NCI-H2227 (cell line): ENCODE measurements around the gene URB1.

ENCODE experiments used
- DNase-seq: peaks from one replicate; lab custom pipeline; 2025; ENCODE audit not compliant: unreplicated experiment; lab: John Stamatoyannopoulos, UW

Gene URB1

GRCh38 chr21:32348604-32349332 lies 44.0 kb downstream of the URB1 start:
- no peak for DNase-seq

- no peak for DNase-seq
These were observed 44.8 kb downstream of the URB1 start for GRCh38 chr21:32347977-32348376.

- DNase-seq, result no peak
These were observed 45.5 kb downstream of the URB1 start for GRCh38 chr21:32347351-32347750.

GRCh38 chr21:32346951-32347350 lies 45.9 kb downstream of the URB1 start:
- no peak for DNase-seq

GRCh38 chr21:32340863-32341848 lies 51.7 kb downstream of the URB1 start:
- DNase-seq, result no peak

- DNase-seq, result no peak
These were observed 54.4 kb downstream of the URB1 start for GRCh38 chr21:32338209-32338921.

GRCh38 chr21:32337206-32337605 lies 55.6 kb downstream of the URB1 start:
- DNase-seq, result no peak

GRCh38 chr21:32336711-32337110 lies 56.1 kb downstream of the URB1 start:
- DNase-seq, result no peak

GRCh38 chr21:32335601-32336575 lies 56.9 kb downstream of the URB1 start:
- DNase-seq, result no peak

GRCh38 chr21:32334980-32335531 lies 57.8 kb downstream of the URB1 start:
- no peak for DNase-seq

- DNase-seq, result no peak
These were observed 58.7 kb downstream of the URB1 start for GRCh38 chr21:32333953-32334673.

GRCh38 chr21:32332463-32332951 lies 60.3 kb downstream of the URB1 start:
- no peak for DNase-seq

- no peak for DNase-seq
These were observed 61.1 kb downstream of the URB1 start for GRCh38 chr21:32331444-32332305.

GRCh38 chr21:32330784-32331311 lies 62.0 kb downstream of the URB1 start:
- peak; percentile 9 for DNase-seq

- DNase-seq, result no peak
These were observed 63.0 kb downstream of the URB1 start for GRCh38 chr21:32329776-32330175.

- no peak for DNase-seq
These were observed 63.5 kb downstream of the URB1 start for GRCh38 chr21:32329331-32329730.

- no peak for DNase-seq
These were observed 64.2 kb downstream of the URB1 start for GRCh38 chr21:32328595-32328994.

- no peak for DNase-seq
These were observed 67.1 kb downstream of the URB1 start for GRCh38 chr21:32325706-32326105.
